ENCODE data around the gene HSPBAP1.
"Not testable (repeated sequence)": the region's sequence is repeated elsewhere in the genome, so short reads cannot be mapped to it uniquely, and the experiment has no call there.

HSPBAP1 gene

DNA sequence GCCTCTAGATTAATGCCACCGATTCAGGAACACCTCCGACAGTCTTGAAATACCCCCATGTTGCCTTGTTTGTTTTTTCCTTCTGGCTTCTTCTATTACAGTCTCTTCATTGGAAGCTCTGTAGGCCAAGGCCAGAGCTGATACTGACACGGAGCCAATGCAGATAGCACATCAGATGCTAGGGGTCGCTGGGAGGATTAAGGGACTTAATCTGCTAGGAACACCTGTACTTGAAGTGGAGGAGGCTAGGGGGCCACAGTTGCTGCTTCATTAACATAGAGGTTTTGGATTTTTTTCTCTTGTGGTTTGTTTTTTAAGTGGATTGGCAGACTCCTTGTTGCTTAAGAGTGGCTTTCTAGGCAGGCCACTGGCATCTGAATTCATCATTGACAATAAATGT lies 63.4 kb downstream of the HSPBAP1 start:
- no peak for DNase-seq

- no peak for DNase-seq
Observed at GRCh38 chr3:122728756-122729514, 64.7 kb downstream of the HSPBAP1 start.

DNA sequence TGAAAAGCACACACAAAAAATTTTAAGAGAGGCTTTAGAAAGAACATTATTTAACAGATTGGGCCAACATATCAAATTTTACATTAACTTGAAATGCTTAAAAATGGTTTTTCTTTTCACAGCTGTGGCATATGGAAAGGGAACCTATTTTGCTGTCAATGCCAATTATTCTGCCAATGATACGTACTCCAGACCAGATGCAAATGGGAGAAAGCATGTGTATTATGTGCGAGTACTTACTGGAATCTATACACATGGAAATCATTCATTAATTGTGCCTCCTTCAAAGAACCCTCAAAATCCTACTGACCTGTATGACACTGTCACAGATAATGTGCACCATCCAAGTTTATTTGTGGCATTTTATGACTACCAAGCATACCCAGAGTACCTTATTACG lies 65.4 kb downstream of the HSPBAP1 start:
- DNase-seq, result no peak

GRCh38 chr3:122727766-122728165 lies 65.9 kb downstream of the HSPBAP1 start:
- no peak for DNase-seq

- DNase-seq, result no peak
Observed at GRCh38 chr3:122727294-122727693, 66.3 kb downstream of the HSPBAP1 start.

- no peak for DNase-seq
Observed at GRCh38 chr3:122725106-122725505, 68.5 kb downstream of the HSPBAP1 start.

DNA sequence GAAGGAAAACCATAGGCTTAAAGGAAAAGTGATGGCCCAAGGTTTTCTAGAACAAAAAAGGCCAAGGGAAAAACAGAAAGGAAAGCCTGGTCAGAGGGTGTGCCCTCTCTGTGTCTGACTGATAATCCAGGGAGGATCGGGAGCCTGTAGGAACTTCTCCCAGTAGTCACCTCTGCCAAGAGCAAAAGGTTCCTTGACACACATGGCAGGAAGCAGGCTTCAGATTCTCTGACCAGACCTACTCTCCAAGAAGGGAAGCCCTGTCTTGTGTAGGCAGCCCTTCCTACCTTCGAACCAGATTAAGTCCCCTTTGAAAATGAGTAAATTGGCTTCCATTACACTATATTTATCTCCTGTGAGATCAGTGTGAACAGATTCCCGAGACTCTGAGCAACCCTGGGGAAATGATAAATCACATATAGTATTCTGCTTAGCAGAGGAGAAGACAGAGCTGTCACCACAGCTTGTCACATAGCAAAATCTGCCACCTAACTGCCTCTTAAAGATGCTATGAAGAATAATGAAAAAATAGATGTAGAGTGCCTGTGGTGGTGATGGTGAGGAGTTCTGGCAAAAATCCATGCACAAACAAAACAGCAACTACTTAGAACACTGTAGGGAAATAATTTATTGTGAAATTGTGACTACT lies 74.2 kb downstream of the HSPBAP1 start:
- DNase-seq, result no peak

GRCh38 chr3:122716667-122717066 lies 77.0 kb downstream of the HSPBAP1 start:
- no peak for DNase-seq

GRCh38 chr3:122714273-122714672 lies 79.4 kb downstream of the HSPBAP1 start:
- DNase-seq, result no peak

DNA sequence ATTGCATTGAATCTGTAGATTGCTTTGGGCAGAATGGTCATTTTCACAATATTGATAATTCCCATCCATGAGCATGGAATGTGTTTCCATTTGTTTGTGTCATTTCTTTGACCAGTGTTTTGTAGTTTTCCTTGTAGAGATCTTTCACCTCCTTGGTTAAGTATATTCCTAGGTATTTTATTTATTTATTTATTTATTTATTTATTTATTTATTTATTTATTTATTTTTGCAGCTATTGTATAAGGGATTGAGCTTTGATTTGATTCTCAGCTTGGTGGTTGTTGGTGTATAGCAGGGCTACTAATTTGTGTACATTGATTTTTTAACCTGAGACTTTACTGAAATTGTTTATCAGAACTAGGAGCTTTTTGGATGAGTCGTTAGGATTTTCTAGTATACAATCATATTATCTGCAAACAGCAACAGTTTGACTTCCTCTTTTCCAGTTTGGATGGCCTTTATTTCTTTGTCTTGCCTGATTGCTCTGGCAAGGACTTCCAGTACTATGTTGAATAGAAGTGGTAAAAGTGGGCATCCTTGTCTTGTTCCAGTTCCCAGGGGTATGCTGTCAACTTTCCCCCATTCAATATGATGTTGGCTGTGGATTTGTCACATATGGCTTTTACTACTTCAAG lies 82.9 kb downstream of the HSPBAP1 start:
- DNase-seq, result not testable (repeated sequence)

DNA sequence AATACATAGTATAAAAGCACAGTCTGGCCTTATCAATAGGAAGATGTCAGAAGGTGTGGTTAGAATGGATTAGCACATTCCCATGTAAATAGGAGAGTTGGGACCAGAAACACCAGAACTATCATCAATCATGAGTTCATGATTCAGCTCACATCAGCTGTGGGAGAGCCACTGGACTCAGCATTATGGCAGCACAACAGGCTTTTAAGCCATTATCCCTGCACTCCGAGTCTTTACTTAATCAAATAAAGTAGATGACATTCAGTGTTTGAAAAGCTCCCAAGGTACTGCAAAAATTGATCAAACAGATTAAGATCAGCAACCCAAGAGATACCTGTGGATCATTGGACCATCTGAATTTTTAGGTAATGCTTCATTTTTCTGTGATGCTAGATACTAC lies 88.3 kb downstream of the HSPBAP1 start:
- no peak for DNase-seq

DNA sequence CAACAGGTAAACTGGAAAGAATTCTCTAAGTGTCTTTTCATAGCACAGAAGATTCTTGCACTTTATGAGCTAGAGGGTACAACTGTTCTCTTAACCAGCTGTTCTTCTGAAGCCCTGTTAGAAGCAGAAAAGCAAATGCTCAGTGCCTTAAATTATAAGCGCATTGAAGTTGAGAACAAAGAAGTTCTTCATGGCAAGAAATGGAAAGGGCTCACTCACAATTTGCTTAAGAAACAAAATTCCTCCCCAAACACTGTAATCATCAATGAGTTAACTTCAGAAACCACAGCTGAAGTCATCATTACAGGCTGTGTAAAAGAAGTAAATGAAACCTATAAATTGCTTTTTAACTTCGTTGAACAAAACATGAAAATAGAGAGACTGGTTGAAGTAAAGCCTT lies 93.4 kb downstream of the HSPBAP1 start:
- no peak for DNase-seq

- no peak for DNase-seq
Observed at GRCh38 chr3:122697952-122698620, 95.5 kb downstream of the HSPBAP1 start.

DNA sequence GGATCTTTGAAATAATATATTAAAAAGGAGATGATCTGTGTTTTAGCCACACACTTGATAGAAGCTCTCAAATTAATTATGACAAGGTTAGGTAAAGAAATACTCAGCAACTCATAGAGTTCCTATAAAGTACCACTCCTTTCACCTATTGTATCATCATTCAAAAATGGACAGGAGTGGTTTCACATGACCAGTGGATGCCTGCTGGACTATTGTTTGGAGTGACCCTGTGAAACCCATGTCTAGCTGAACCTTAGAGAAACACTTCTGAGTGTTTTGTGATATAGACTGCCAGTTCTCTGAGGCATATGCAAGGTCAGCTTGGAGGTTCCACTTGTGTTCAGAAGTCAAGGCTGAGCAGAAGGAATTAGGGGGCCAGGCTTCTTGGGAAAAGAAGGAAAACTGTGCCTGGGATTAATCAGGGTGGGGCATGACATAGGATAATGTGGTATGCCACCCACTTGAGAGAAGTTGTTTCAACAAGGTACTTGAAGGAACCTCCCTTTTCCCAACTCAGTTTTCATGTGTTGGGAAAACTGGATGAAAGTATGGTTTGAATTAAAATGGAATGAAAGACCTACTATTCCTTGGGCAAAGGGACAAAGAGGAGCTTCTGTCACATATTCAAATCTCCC lies 97.6 kb downstream of the HSPBAP1 start:
- no peak for DNase-seq

DNA sequence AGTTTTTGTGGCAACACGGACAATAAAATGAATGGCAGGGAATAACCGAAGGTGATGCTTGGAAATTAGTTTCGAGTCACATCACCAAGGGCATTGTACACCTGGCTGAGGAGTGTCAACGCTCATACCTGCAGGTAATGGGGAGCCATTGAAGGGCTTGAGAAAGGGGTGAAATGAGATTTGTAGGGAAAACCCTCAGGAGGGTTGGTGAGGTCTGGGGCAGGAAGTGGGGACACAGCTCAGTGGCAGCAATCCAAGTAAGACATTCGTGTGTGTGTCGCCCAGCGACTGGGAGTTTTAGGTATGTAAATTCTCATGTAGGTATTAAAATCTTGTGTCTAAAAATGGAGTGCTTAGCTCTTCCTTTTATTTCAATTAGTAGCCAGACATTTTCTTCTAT lies 98.7 kb downstream of the HSPBAP1 start:
- DNase-seq, result no peak

DNA sequence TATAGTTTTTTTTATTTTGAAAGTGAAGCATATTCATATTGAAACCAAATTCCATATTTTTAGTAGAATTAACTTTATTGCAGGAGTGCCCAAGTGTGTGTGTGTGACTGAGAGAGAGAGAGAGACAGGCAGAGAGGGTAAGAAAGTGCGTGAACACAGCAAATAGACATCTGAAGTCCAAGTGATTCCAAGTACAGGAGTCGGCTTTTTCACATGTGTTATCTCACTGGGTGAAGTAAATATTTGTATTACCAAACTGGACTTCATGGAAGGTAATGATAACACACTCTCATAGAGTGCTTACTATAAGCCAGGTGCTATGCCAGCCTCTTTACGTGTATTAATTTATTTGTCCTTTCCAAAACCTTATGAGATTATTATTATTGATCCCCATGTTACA lies 101.0 kb downstream of the HSPBAP1 start:
- no peak for DNase-seq

DNA sequence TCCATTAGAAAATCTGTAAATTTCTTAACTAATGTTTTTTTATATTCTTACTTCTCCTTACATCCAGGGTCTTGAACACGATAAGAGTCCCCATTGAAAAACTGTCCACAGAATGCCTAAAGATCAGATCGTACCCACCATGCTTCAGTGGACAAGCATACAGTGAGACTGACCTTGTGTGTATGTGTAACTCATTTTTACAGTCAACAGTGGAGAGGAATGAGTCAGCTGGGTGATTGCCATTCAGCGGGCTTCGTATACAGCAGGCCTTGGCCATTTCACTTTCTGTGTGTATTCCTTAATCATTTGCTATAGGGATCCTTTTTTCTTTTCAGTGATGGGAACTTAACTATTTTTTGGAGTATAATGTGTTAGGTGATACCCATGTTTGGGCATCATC lies 102.4 kb downstream of the HSPBAP1 start:
- DNase-seq, result peak; percentile 41 to 71

DNA sequence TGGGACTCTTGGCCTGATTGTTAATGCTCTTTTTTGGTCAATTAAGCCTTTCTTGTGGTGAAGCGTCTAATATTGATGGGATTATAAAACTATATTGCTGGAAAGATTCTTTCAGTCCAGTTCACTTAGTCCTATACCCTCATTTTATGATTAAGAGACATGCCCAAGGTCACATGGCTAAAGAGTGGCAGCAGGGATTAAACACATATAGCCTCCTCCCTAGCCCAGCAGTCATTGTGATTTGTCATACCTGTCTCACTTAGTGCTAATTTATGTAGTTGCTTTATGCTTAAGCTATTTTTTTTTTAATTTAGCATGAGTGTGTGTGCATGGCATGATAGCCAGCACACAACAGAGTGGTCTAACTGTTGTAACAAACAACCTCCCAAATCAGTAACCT lies 103.5 kb downstream of the HSPBAP1 start:
- DNase-seq, result no peak

All from NCI-H2081 (cell line).